GM12865 (cell line): ENCODE measurements around the gene ADRM1.

ENCODE experiments used
- DNase-seq: peaks from one replicate; pipeline ENCODE4 v3.0.0; 2010; ENCODE audit warnings: low read depth
- H3K4me3 ChIP-seq: 2 replicates; pipeline ENCODE4 v1.5.1; 2011; ENCODE audit warnings: mild to moderate bottlenecking, low read depth, low read length, control low read depth
- CTCF ChIP-seq: IDR thresholded peaks from 2 replicates; pipeline ENCODE4 v1.5.1; 2011; ENCODE audit warnings: low read length, control low read depth, low read depth, inconsistent platforms; ENCODE audit not compliant: insufficient read depth; ENCODE audit errors: missing control alignments

Gene ADRM1

GRCh38 chr20:62302341-62303061 lies at the start of gene ADRM1:
ADRM1 (plus strand) TSS chr20:62302997; CDS start chr20:62303569, 572 bp downstream.
- peak; percentile 84 for TF ChIP-seq CTCF
- peak; percentile 98 for DNase-seq
- H3K4me3 ChIP-seq = peak within 1 kb of the TSS; percentile 81

GRCh38 chr20:62253398-62253797 lies 49.4 kb upstream of the ADRM1 start:
- H3K4me3 ChIP-seq = no peak overlapping the region
- DNase-seq = no peak
- TF ChIP-seq CTCF = no peak

- TF ChIP-seq CTCF = no peak
- H3K4me3 ChIP-seq = no peak overlapping the region
- DNase-seq = no peak
Measured at GRCh38 chr20:62254021-62254724, 48.6 kb upstream of the ADRM1 start.

GRCh38 chr20:62255976-62256375 lies 46.8 kb upstream of the ADRM1 start:
- no peak for DNase-seq

GRCh38 chr20:62258499-62259293 lies 44.1 kb upstream of the ADRM1 start:
- no peak overlapping the region for H3K4me3 ChIP-seq
- DNase-seq = no peak
- TF ChIP-seq CTCF = no peak

More at GRCh38 chr20:62255976-62256375, 46.8 kb upstream of the ADRM1 start:
- TF ChIP-seq CTCF = no peak
- H3K4me3 ChIP-seq = no peak overlapping the region

- TF ChIP-seq CTCF = no peak
- DNase-seq = no peak
- H3K4me3 ChIP-seq = no peak overlapping the region
Measured at GRCh38 chr20:62259294-62259565, 43.6 kb upstream of the ADRM1 start.
